ENCODE measurements around the gene PNKP. TPM values are rescaled to one million over a fixed set of nuclear protein-coding genes. Genes with fewer than 3 reads are reported as not detected.

The PNKP gene
- total RNA-seq, 1 experiment from 2014 or later, result 90.3 TPM

DNA sequence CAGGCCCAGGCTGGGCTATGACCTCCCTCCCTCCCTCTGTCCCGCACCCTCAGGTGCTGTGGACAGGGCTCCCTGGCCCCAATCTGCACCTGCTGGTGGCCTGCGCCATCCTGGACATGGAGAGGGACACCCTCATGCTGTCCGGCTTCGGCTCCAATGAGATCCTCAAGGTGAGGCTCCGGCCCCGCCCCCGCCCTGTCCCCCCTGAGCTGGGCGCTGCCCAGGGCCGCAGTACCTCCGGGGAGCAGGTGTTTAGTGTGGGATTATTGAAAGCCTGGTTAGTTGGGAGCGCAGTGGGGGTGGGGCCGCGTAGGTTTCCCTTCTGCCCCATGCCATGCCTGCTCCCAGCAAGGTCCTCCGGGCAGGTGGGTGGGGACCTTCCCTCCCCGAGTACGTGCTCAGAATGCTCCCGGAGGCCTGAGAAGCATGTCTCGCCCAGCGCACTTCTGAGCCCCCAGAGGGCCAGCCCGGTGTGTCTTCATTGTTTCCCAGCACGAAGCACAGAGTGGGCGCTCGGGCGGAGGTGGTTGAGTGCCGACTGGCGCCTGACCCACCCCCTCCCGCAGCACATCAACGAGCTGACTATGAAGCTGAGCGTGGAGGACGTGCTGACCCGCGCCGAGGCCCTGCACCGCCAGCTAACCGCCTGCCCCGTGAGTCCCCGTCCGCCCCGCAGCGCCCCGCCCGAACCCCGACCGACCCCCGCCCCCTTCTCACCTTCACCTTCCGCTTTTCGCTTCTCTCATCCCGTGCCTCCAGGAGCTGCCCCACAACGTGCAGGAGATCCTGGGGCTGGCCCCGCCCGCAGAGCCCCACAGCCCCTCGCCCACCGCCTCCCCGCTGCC, 20.5 kb upstream of the PNKP start:
- H3K4me1 Mint-ChIP-seq (ENCODE audit: insufficient read depth, unreplicated experiment), result no peaks in the 10 kb centered on the region
- ChIA-PET POLR2A (no interaction called here), CTCF (interaction anchor here (1.2 kb wide), 1 partner anchor 43 kb away, joined by 3 read pairs; no protein-coding TSS in a partner anchor)
- no peaks in the 10 kb centered on the region for H3K27me3 Mint-ChIP-seq (ENCODE audit: insufficient read depth, unreplicated experiment)
- no peaks in the 10 kb centered on the region for H3K9me3 Mint-ChIP-seq (ENCODE audit: unreplicated experiment)
- no peak for TF ChIP-seq CTCF (IDR thresholded peaks at IDR 0.05; ENCODE audit: unreplicated experiment)
- intact Hi-C loops (cut with micrococcal nuclease), result no loop called here
- no peak for DNase-seq (ENCODE audit: unreplicated experiment)
- H3K4me3 Mint-ChIP-seq (ENCODE audit: unreplicated experiment), result no peak overlapping the region
- H3K27ac Mint-ChIP-seq (ENCODE audit: low read depth, unreplicated experiment), result no peak overlapping the region
- BruUV-seq (replicated peaks), result no TSS peak
- peaks cover 35% of the 10 kb centered on the region for H3K36me3 Mint-ChIP-seq (ENCODE audit: insufficient read depth, unreplicated experiment)

- POLR2A ChIA-PET, result interaction anchor here (0.5 kb wide), 1 partner anchor 20 kb away, joined by 3 read pairs; no protein-coding TSS in a partner anchor
- no peaks in the 10 kb centered on the region for H3K4me1 Mint-ChIP-seq (ENCODE audit: insufficient read depth, unreplicated experiment)
These were observed 19.8 kb upstream of the PNKP start for GRCh38 chr19:49887037-49887664.

DNA sequence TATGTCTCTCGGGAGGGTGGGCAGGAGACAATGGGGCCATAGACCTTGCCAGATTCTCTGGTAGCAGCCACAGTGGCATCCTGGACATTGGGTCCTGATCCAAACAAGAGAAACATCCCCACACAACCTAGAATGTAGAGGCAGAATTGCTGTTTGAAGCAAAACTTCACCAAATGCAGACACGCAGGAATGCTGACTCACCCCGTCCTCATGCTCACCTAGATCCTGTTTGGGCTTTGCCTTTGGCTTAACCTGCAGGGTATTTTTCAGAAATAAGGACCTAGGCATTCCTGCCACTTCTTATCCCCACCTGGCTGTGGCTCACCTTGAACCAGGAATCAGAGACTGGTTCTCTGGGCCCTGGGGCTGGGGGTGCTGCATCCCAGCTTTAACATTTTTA, 17.4 kb upstream of the PNKP start:
- Mint-ChIP-seq H3K36me3 (ENCODE audit: insufficient read depth, unreplicated experiment) (peaks cover 63% of the 10 kb centered on the region), H3K9me3 (ENCODE audit: unreplicated experiment) (no peaks in the 10 kb centered on the region), H3K27me3 (ENCODE audit: insufficient read depth, unreplicated experiment) (no peaks in the 10 kb centered on the region), H3K4me1 (ENCODE audit: insufficient read depth, unreplicated experiment) (no peaks in the 10 kb centered on the region), H3K27ac (ENCODE audit: low read depth, unreplicated experiment) (no peak overlapping the region), H3K4me3 (ENCODE audit: unreplicated experiment) (no peak overlapping the region)
- BruUV-seq (replicated peaks), result no TSS peak
- no peak for TF ChIP-seq CTCF (IDR thresholded peaks at IDR 0.05; ENCODE audit: unreplicated experiment)
- intact Hi-C loops (cut with micrococcal nuclease), result no loop called here
- ChIA-PET POLR2A (interaction anchor here (0.6 kb wide), 1 partner anchor 392 kb away, joined by 4 read pairs; no protein-coding TSS in a partner anchor), CTCF (interaction anchor here (0.6 kb wide), 2 partner anchors 426 to 796 kb away, joined by 3 to 4 read pairs; no protein-coding TSS in a partner anchor)
- no peak for DNase-seq (ENCODE audit: unreplicated experiment)

More at GRCh38 chr19:49887037-49887664, 19.8 kb upstream of the PNKP start:
- no peak for TF ChIP-seq CTCF (IDR thresholded peaks at IDR 0.05; ENCODE audit: unreplicated experiment)
- H3K36me3 Mint-ChIP-seq (ENCODE audit: insufficient read depth, unreplicated experiment), result peaks cover 42% of the 10 kb centered on the region
- DNase-seq (ENCODE audit: unreplicated experiment), result no peak
- CTCF ChIA-PET, result interaction anchor here (1.2 kb wide), 1 partner anchor 43 kb away, joined by 3 read pairs; no protein-coding TSS in a partner anchor
- intact Hi-C loops (cut with micrococcal nuclease), result no loop called here
- no peaks in the 10 kb centered on the region for H3K27me3 Mint-ChIP-seq (ENCODE audit: insufficient read depth, unreplicated experiment)
- no peak overlapping the region for H3K27ac Mint-ChIP-seq (ENCODE audit: low read depth, unreplicated experiment)
- H3K9me3 Mint-ChIP-seq (ENCODE audit: unreplicated experiment), result no peaks in the 10 kb centered on the region
- no TSS peak for BruUV-seq (replicated peaks)
- H3K4me3 Mint-ChIP-seq (ENCODE audit: unreplicated experiment), result no peak overlapping the region

- no peak overlapping the region for H3K4me3 Mint-ChIP-seq (ENCODE audit: unreplicated experiment)
- ChIA-PET POLR2A (interaction anchor here (0.9 kb wide), 1 partner anchor 11 kb away, joined by 3 read pairs; no protein-coding TSS in a partner anchor), CTCF (no interaction called here)
- no peaks in the 10 kb centered on the region for H3K27me3 Mint-ChIP-seq (ENCODE audit: insufficient read depth, unreplicated experiment)
- BruUV-seq (replicated peaks), result no TSS peak
- no peak for TF ChIP-seq CTCF (IDR thresholded peaks at IDR 0.05; ENCODE audit: unreplicated experiment)
- H3K4me1 Mint-ChIP-seq (ENCODE audit: insufficient read depth, unreplicated experiment), result peaks cover under 1% of the 10 kb centered on the region
- no peak for DNase-seq (ENCODE audit: unreplicated experiment)
- no peak overlapping the region for H3K27ac Mint-ChIP-seq (ENCODE audit: low read depth, unreplicated experiment)
- no peaks in the 10 kb centered on the region for H3K9me3 Mint-ChIP-seq (ENCODE audit: unreplicated experiment)
- intact Hi-C loops (cut with micrococcal nuclease), result no loop called here
- peaks cover 69% of the 10 kb centered on the region for H3K36me3 Mint-ChIP-seq (ENCODE audit: insufficient read depth, unreplicated experiment)
These were observed 16.7 kb upstream of the PNKP start for GRCh38 chr19:49884109-49884508.
